HG03064 (cell line): ENCODE results near the gene C1orf174.

Source experiments
- ATAC-seq: cut with Tn5 transposase; IDR thresholded peaks from one replicate; pipeline ENCODE4 v1.9.1; 2021; ENCODE audit warnings: low read depth; ENCODE audit not compliant: unreplicated experiment

Gene C1orf174

GRCh38 chr1:3910857-3911845, 11.1 kb upstream of the C1orf174 start:
- ATAC-seq = no peak

GRCh38 chr1:3910049-3910731, 10.1 kb upstream of the C1orf174 start:
- ATAC-seq = no peak

GRCh38 chr1:3909615-3910014, 9.5 kb upstream of the C1orf174 start:
- ATAC-seq = no peak

GRCh38 chr1:3908886-3909517, 8.9 kb upstream of the C1orf174 start:
- ATAC-seq = no peak

- ATAC-seq = no peak
Measured at GRCh38 chr1:3907621-3908165, 7.6 kb upstream of the C1orf174 start.

- ATAC-seq = no peak
Measured at GRCh38 chr1:3907031-3907534, 7.0 kb upstream of the C1orf174 start.

GRCh38 chr1:3906672-3907020, 6.6 kb upstream of the C1orf174 start:
- ATAC-seq = no peak

- ATAC-seq = no peak
Measured at GRCh38 chr1:3905953-3906671, 6.0 kb upstream of the C1orf174 start.

- ATAC-seq = no peak
Measured at GRCh38 chr1:3905266-3905952, 5.3 kb upstream of the C1orf174 start.

- no peak for ATAC-seq
Measured at GRCh38 chr1:3904843-3905185, 4.7 kb upstream of the C1orf174 start.

- ATAC-seq = no peak
Measured at GRCh38 chr1:3904006-3904842, 4.2 kb upstream of the C1orf174 start.

- no peak for ATAC-seq
Measured at GRCh38 chr1:3903141-3904005, 3.3 kb upstream of the C1orf174 start.

GRCh38 chr1:3902571-3903091, 2.6 kb upstream of the C1orf174 start:
- ATAC-seq = no peak

GRCh38 chr1:3902111-3902511, 2.0 kb upstream of the C1orf174 start:
- ATAC-seq = no peak

- ATAC-seq = peak; percentile 46
Measured at GRCh38 chr1:3900969-3901529, 977 bp upstream of the C1orf174 start.

- peak; percentile 36 for ATAC-seq
Measured at GRCh38 chr1:3899754-3900149, 320 bp downstream of the C1orf174 start.

- ATAC-seq = no peak
Measured at GRCh38 chr1:3898994-3899753, 898 bp downstream of the C1orf174 start.
